Measurements from ENCODE around the gene TBXA2R.

TBXA2R gene

DNA sequence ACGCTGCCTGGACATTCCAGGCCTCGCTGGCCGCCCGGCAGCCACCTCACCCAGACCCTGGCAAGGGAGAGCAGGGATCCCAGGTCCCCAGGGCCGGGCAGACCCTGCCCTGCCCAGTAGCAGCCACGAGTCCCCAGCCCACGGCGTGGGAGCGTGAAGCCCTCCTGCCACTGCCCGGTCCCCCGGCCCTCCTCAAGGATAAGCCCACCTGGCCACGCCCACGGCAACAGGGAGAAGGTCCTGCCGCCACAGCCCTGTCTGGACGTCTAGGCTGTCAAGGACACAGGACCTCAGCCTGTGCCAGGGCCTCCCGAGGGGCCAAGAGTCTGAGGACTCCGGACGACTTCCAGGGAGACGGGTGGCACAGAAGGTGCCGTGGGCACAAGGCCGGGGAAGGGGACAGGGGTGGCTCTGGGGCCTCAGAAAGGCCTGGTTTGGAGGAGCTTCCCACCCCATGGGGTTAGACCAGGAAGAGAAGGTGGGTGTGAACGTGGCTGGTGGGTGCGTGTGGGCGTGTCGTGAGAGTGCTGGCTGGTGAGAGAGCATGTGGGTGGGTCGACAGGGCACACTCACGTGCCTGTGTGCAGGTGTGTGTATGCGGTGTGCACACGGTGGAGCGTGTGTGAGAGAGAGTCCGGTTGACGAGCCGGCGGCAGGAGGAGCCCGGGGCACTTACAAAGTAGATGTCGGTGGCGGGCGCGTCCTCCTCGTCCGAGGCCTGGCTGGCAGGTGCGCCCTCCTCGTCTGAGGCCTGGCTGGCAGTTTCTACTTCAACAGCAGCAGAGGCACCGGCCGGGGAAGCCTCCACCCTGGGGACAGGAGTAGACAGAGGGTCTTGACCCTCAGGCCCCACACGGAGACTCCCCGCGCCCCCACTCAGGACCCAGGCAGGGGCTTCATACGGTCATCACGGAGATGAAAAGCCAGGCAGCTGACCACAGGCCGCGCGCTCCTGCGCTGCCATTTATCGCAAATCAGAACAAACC is 31.8 kb upstream of the TBXA2R start:
- Histone ChIP-seq H3K4me3 (ENCODE audit: low read length) (no peak overlapping the region), H3K79me2 (ENCODE audit: low read length) (no peaks in the 10 kb centered on the region), H3K36me3 (replicated peaks; ENCODE audit: insufficient read depth, low read length) (no peaks in the 10 kb centered on the region), H3F3A (ENCODE audit: insufficient read depth, low read length) (no peaks in the 10 kb centered on the region), H3K27me3 (replicated peaks; ENCODE audit: insufficient read depth, low read length) (no peaks in the 10 kb centered on the region), H3K9me2 (replicated peaks; ENCODE audit: insufficient read depth, low read length) (no peaks in the 10 kb centered on the region), H3K4me1 (ENCODE audit: low read length) (no peaks in the 10 kb centered on the region), H2AFZ (ENCODE audit: low read length) (no peak overlapping the region), H3K9ac (ENCODE audit: low read length) (no peak overlapping the region), H3K27ac (ENCODE audit: low read length) (no peak overlapping the region), H3K4me2 (ENCODE audit: low read depth, low read length) (no peak overlapping the region), H4K20me1 (ENCODE audit: insufficient read depth, low read length) (no peaks in the 10 kb centered on the region), H3K9me3 (replicated peaks; ENCODE audit: insufficient read depth, low read length) (no peaks in the 10 kb centered on the region)
- no peak for TF ChIP-seq EZH2 (optimal IDR thresholded peaks at IDR 0.05; ENCODE audit: low read depth, low read length)
- TF ChIP-seq, protein P1, sequence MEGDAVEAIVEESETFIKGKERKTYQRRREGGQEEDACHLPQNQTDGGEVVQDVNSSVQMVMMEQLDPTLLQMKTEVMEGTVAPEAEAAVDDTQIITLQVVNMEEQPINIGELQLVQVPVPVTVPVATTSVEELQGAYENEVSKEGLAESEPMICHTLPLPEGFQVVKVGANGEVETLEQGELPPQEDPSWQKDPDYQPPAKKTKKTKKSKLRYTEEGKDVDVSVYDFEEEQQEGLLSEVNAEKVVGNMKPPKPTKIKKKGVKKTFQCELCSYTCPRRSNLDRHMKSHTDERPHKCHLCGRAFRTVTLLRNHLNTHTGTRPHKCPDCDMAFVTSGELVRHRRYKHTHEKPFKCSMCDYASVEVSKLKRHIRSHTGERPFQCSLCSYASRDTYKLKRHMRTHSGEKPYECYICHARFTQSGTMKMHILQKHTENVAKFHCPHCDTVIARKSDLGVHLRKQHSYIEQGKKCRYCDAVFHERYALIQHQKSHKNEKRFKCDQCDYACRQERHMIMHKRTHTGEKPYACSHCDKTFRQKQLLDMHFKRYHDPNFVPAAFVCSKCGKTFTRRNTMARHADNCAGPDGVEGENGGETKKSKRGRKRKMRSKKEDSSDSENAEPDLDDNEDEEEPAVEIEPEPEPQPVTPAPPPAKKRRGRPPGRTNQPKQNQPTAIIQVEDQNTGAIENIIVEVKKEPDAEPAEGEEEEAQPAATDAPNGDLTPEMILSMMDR (IDR thresholded peaks at IDR 0.05; ENCODE audit: low read length): no peak
- TF ChIP-seq EZH2phosphoT487 (IDR thresholded peaks at IDR 0.05; ENCODE audit: low read length): no peak
- DNase-seq: no peak

DNA sequence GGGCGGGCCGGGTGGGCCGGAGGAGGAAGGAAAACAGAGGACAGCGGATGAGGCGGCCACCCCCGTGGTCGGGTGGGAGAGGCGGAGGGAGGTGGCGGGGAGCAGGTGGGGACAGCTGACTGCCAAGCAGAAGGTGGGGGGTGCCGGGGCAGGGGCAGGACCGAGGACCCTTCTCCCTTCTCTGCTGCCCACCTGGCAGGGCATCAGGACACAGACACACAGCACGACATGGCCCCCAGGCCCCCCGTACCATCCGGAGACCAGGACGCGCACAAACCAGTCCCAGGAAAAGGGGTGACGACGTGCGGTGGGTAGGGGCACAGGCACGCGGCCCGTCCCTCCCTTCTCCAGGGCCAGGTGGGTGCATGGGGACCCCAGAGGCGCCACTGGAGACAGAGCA is 30.9 kb upstream of the TBXA2R start:
- no peaks in the 10 kb centered on the region for H3K9me3 ChIP-seq (replicated peaks; ENCODE audit: insufficient read depth, low read length)
- no peaks in the 10 kb centered on the region for H3K27me3 ChIP-seq (replicated peaks; ENCODE audit: insufficient read depth, low read length)
- no peak overlapping the region for H3K27ac ChIP-seq (ENCODE audit: low read length)
- H3K4me2 ChIP-seq (ENCODE audit: low read depth, low read length): no peak overlapping the region
- no peak overlapping the region for H3K9ac ChIP-seq (ENCODE audit: low read length)
- H4K20me1 ChIP-seq (ENCODE audit: insufficient read depth, low read length): no peaks in the 10 kb centered on the region
- H3F3A ChIP-seq (ENCODE audit: insufficient read depth, low read length): no peaks in the 10 kb centered on the region
- DNase-seq: no peak
- no peaks in the 10 kb centered on the region for H3K79me2 ChIP-seq (ENCODE audit: low read length)
- no peaks in the 10 kb centered on the region for H3K36me3 ChIP-seq (replicated peaks; ENCODE audit: insufficient read depth, low read length)
- no peaks in the 10 kb centered on the region for H3K9me2 ChIP-seq (replicated peaks; ENCODE audit: insufficient read depth, low read length)
- H2AFZ ChIP-seq (ENCODE audit: low read length): no peak overlapping the region
- no peak overlapping the region for H3K4me3 ChIP-seq (ENCODE audit: low read length)
- no peaks in the 10 kb centered on the region for H3K4me1 ChIP-seq (ENCODE audit: low read length)
- TF ChIP-seq EZH2phosphoT487 (IDR thresholded peaks at IDR 0.05; ENCODE audit: low read length): no peak
- no peak for TF ChIP-seq EZH2 (optimal IDR thresholded peaks at IDR 0.05; ENCODE audit: low read depth, low read length)
- TF ChIP-seq, protein P1 (IDR thresholded peaks at IDR 0.05; ENCODE audit: low read length): no peak

DNA sequence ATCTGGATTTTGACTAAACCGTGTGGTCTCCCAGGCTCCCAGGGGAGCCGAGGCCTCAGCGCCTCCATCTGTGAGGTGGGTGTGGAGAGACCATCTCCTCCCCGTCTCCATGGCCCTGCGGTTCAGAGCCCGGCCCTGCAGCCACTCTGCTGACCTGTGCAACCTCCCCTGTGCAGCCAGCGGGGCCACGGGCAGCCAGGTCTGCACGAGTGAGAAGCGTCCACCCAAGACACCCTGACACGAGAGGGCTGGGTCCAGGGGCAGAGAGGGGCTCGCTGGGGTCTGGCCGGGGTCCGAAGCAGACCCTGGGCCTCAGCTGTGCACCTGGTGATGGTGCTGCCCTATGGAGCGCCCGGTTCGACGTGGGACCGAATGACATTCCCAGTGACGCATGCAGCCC is 30.3 kb upstream of the TBXA2R start:
- Histone ChIP-seq H3K9ac (ENCODE audit: low read length) (no peak overlapping the region), H4K20me1 (ENCODE audit: insufficient read depth, low read length) (no peaks in the 10 kb centered on the region), H3K36me3 (replicated peaks; ENCODE audit: insufficient read depth, low read length) (no peaks in the 10 kb centered on the region)

More for the DNA sequence above, 30.3 kb upstream of the TBXA2R start:
- H2AFZ ChIP-seq (ENCODE audit: low read length): no peak overlapping the region
- DNase-seq: no peak
- no peak overlapping the region for H3K27ac ChIP-seq (ENCODE audit: low read length)
- no peaks in the 10 kb centered on the region for H3K9me2 ChIP-seq (replicated peaks; ENCODE audit: insufficient read depth, low read length)
- TF ChIP-seq, protein P1 (IDR thresholded peaks at IDR 0.05; ENCODE audit: low read length): no peak
- TF ChIP-seq EZH2phosphoT487 (IDR thresholded peaks at IDR 0.05; ENCODE audit: low read length) (no peak), EZH2 (optimal IDR thresholded peaks at IDR 0.05; ENCODE audit: low read depth, low read length) (no peak)
- no peaks in the 10 kb centered on the region for H3K27me3 ChIP-seq (replicated peaks; ENCODE audit: insufficient read depth, low read length)
- H3K4me3 ChIP-seq (ENCODE audit: low read length): no peak overlapping the region
- H3K9me3 ChIP-seq (replicated peaks; ENCODE audit: insufficient read depth, low read length): no peaks in the 10 kb centered on the region
- no peaks in the 10 kb centered on the region for H3F3A ChIP-seq (ENCODE audit: insufficient read depth, low read length)
- H3K79me2 ChIP-seq (ENCODE audit: low read length): no peaks in the 10 kb centered on the region
- H3K4me2 ChIP-seq (ENCODE audit: low read depth, low read length): no peak overlapping the region
- no peaks in the 10 kb centered on the region for H3K4me1 ChIP-seq (ENCODE audit: low read length)
